GM23248 (cell line): ENCODE results near the gene ASIC2.

ENCODE experiments used
- EZH2 ChIP-seq: fragments of 200-600 bp; sonication (generic); IDR thresholded peaks from 2 replicates; pipeline ENCODE4 v1.6.1; 2018; ENCODE audit warnings: antibody characterized with exemption, mild to moderate bottlenecking; ENCODE audit not compliant: insufficient read depth, poor library complexity, severe bottlenecking
- EZH2phosphoT487 ChIP-seq: fragments of 200-600 bp; sonication (generic); IDR thresholded peaks from 2 replicates; pipeline ENCODE4 v1.6.1; 2018; ENCODE audit warnings: antibody characterized with exemption, moderate library complexity, mild to moderate bottlenecking, low read depth; ENCODE audit not compliant: insufficient read depth

- TF ChIP-seq EZH2 (no peak), EZH2phosphoT487 (no peak)
Observed at GRCh38 chr17:33240362-33240761, 52.7 kb downstream of the ASIC2 start.
